AG09309 (cell line): Measurements from ENCODE around the gene LEFTY1.
"Not testable (repeated sequence)": the region's sequence is repeated elsewhere in the genome, so short reads cannot be mapped to it uniquely, and the experiment has no call there.

Source experiments
- DNase-seq: peaks from one replicate; pipeline ENCODE4 v3.0.0-alpha.2; 2010; ENCODE audit warnings: low read depth
- H3K4me3 ChIP-seq: 2 replicates; pipeline ENCODE4 v1.5.1; 2011; ENCODE audit warnings: mild to moderate bottlenecking, low read depth, low read length, moderate library complexity; ENCODE audit not compliant: control insufficient read depth
- TF ChIP-seq, protein P1 (sequence below): IDR thresholded peaks from 2 replicates; pipeline ENCODE4 v1.5.1; 2011; ENCODE audit warnings: mild to moderate bottlenecking, low read depth, low read length, inconsistent platforms; ENCODE audit not compliant: insufficient read depth, control insufficient read depth; ENCODE audit errors: missing control alignments

Gene LEFTY1

DNA sequence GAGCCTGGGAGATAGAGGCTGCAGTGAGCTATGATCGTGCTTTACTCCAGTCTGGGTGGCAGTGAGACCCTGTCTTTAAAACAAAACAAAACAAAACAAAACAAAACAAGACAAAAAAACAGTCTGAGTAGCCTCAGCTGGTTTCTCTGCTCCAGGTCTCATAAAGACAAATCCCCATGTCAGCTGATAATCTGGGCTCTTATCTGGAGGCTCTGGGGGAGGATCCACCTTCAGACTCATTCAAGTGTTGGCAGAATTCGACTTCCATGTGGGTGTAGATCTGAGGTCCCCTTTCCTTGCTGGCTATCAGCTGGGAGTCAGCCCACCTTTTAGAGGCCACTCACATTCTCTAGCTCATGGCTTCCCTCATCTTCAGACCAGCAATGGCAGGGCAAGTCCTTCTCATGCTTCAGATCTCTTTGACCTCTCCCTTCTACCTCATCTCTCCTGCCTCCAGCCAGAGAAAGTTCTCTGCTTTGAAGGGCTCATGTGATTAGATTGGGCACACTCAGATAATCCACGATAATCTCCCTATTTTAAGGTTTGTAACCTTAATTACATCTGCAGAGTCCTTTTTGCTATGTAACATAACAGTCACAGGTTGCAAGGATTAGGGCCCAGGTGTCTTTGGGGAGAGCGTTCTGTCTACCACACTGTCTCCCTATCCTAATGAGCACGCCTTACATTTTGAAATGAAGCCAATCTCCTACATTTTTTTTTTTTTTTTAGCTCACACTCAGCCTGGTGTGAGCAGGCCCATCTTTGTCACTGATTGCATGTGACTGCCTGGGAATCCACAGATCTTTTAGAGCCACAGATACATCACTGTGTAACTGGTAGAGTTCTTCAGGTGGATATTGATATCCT lies 42.6 kb upstream of the LEFTY1 start:
- H3K4me3 ChIP-seq: no peak overlapping the region
- no peak for DNase-seq
- TF ChIP-seq, protein P1, sequence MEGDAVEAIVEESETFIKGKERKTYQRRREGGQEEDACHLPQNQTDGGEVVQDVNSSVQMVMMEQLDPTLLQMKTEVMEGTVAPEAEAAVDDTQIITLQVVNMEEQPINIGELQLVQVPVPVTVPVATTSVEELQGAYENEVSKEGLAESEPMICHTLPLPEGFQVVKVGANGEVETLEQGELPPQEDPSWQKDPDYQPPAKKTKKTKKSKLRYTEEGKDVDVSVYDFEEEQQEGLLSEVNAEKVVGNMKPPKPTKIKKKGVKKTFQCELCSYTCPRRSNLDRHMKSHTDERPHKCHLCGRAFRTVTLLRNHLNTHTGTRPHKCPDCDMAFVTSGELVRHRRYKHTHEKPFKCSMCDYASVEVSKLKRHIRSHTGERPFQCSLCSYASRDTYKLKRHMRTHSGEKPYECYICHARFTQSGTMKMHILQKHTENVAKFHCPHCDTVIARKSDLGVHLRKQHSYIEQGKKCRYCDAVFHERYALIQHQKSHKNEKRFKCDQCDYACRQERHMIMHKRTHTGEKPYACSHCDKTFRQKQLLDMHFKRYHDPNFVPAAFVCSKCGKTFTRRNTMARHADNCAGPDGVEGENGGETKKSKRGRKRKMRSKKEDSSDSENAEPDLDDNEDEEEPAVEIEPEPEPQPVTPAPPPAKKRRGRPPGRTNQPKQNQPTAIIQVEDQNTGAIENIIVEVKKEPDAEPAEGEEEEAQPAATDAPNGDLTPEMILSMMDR: no peak

DNA sequence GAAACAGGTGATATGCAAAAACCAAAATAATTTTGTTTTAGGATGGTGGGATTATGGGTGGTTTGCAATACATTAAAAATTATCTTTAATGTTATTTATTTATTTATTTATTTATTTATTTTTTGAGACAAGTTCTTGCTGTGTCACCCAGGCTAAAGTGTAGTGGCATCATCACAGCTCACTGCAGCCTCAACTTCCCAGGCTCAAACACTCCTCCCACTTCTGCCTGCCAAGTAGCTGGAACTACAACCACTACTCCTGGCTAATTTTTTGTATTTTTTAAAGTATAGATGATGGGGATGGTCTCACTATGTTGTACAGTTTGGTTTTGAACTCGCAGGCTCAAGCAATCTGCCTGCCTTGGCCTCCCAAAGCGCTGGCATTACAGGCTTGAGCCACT lies 41.6 kb upstream of the LEFTY1 start:
- DNase-seq: no peak
- TF ChIP-seq, protein P1: no peak
- H3K4me3 ChIP-seq: no peak overlapping the region

DNA sequence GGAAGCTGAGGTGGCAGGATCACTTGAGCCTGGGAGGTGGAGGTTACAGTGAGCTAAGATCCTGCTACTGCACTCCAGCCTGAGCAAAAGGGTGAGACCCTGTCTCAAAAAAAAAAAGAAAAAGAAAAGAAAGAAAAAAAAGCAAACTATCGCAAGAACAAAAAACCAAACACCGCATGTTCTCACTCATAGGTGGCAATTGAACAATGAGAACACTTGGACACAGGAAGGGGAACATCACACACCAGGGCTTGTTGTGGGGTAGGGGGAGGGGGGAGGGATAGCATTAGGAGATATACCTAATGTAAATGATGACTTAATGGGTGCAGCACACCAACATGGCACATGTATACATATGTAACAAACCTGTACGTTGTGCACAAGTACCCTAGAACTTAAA lies 40.5 kb upstream of the LEFTY1 start:
- H3K4me3 ChIP-seq, DNase-seq: not testable (repeated sequence)

DNA sequence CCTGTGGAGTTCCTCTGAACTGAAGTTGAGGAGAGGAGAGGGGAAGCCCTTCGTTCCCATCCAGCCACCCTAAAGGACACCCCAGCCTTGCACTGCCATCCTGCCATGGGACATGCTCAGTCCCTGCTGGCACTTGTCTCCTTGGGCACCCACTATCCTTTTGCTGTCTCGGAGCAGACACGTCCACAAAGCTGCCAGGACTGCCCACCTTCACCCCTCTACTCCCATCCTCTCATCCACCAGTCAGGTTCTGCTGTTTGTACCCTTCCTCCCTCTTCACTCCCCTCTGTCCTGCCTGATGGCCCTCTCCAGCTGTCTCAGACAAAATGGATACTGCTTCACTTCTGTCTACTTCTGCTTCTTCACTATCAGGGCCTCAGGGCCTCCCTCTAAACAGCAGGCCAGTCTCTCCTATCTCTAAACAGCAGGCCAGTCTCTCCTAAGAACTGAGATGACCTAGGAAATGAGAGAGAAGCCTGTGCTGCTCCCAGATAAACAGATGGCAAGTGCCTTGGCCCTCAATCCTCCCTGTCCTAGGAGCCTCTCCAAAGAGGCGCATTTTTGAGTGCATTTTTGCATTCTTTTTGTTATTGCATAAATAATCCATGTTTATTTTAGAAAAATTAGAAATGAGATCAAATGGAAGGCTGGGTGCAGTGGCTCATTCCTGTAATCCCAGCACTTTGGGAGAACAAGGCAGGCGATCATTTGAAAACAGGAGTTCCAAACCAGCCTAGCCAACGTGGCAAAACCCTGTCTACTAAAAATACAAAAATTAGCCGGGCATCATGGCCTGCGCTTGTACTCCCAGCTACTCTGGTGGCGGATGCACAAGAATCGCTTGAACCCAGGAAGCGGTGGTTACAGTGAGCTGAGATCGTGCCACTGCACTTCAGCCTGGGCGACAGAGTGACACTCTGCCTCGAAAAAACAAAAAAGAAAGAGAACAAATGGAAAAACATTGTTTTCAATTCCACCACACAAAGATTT lies 39.5 kb upstream of the LEFTY1 start:
- TF ChIP-seq, protein P1: no peak

DNA sequence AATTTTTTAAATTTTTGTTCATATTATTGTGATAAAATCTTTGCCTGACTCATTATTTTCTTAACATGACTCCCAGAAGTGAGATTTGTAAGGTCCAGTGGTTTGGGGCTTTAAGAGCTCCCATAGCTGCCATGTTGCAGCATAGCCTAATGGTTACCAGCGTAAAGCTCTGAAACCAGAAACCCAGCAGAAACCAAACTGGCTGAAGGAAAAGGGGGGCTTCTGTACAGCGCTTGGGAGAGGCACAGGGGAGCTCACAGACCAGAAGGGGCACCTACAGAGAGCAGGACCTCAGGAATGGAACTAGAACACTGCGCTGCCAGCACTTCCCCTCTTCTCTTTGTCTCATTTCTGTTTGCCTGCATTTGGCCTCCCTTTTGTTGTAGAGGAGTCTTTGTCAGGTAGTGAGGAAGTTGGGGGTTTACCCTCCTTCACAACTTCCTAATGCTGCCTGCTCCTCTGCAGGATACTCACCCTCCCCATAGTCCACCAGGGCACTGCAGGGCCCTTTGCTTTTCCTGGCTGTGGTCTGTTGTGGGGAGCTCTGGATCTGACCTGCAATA lies 37.7 kb upstream of the LEFTY1 start:
- TF ChIP-seq, protein P1: no peak
- H3K4me3 ChIP-seq: no peak overlapping the region
- DNase-seq: no peak

More for the DNA sequence above, 39.5 kb upstream of the LEFTY1 start:
- no peak for DNase-seq
- no peak overlapping the region for H3K4me3 ChIP-seq

DNA sequence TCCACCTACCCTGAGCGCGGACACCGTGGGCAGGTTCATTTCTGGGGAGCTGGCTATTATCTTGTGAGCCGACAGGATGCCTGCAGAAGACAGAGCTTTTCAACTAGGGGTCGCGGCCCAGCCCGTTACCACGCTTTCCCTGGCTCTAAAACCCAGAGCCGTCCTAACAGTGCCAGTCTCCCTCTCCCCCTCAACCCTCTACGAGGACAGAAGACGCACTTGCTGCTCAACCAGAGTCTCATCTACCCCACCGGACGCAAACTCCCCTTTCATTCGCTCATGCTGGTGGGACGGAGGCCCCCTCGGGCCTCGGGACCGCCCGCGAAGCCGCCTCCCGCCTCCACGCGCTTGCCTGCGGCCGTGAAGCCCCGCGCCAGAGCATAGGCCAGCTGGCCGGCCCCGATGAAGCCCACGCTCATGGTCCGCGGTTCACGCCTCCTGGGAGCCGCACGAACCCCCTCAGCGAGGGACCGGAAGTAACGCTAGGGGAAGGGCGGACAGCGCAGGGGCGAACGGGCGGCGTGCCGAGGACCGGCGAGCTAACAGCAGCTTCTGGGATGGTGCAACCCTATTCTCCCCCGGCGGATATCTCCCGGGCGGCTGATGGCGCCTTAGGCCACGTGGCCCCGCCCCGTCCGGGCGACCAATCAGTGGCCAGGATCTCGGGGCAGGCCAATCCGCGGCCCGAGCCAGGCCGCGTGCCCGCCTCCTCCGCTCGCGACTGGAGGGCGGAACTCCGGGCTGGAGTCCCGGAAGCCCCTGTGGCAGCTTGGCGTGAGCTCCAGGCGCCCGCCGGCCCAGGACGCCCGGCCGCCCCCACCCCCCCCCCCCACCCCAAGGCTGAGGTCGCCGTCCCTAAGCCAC lies 35.0 kb upstream of the LEFTY1 start, which contains the start of gene PYCR2:
Gene PYCR2, minus strand, starts transcription at position 559 of the 864 bp plus-strand sequence. Its CDS starts 140 bp downstream, at position 419.
- peak within 1 kb of the TSS; percentile 88 for H3K4me3 ChIP-seq
- TF ChIP-seq, protein P1: no peak
- peak; percentile 87 for DNase-seq
